NCI-H345 treated with DMSO at 0.1 percent for 48 hours (cell line): ENCODE measurements around the gene MVB12B.

Source experiments
- DNase-seq: peaks from one replicate; lab custom pipeline; 2025; ENCODE audit not compliant: unreplicated experiment; lab: John Stamatoyannopoulos, UW

The MVB12B gene

GRCh38 chr9:126383406-126384046 is 56.9 kb downstream of the MVB12B start:
- DNase-seq: no peak

GRCh38 chr9:126384926-126385325 is 58.3 kb downstream of the MVB12B start:
- DNase-seq: no peak

- no peak for DNase-seq
These were observed 59.5 kb downstream of the MVB12B start for GRCh38 chr9:126386088-126386487.

GRCh38 chr9:126386776-126387175 is 60.1 kb downstream of the MVB12B start:
- DNase-seq: no peak

- no peak for DNase-seq
These were observed 62.5 kb downstream of the MVB12B start for GRCh38 chr9:126388964-126389708.

- no peak for DNase-seq
These were observed 63.4 kb downstream of the MVB12B start for GRCh38 chr9:126389992-126390391.

GRCh38 chr9:126390923-126391322 is 64.3 kb downstream of the MVB12B start:
- no peak for DNase-seq

- no peak for DNase-seq
These were observed 65.4 kb downstream of the MVB12B start for GRCh38 chr9:126391713-126392661.

GRCh38 chr9:126392662-126393371 is 66.2 kb downstream of the MVB12B start:
- DNase-seq: no peak

GRCh38 chr9:126393876-126394275 is 67.2 kb downstream of the MVB12B start:
- DNase-seq: no peak

- DNase-seq: no peak
These were observed 68.2 kb downstream of the MVB12B start for GRCh38 chr9:126394802-126395201.

GRCh38 chr9:126395439-126396212 is 69.0 kb downstream of the MVB12B start:
- DNase-seq: no peak

GRCh38 chr9:126397056-126397455 is 70.4 kb downstream of the MVB12B start:
- DNase-seq: no peak

- DNase-seq: peak; percentile 16
These were observed 71.9 kb downstream of the MVB12B start for GRCh38 chr9:126398403-126399058.

- no peak for DNase-seq
These were observed 72.6 kb downstream of the MVB12B start for GRCh38 chr9:126399251-126399650.

- DNase-seq: no peak
These were observed 73.2 kb downstream of the MVB12B start for GRCh38 chr9:126399789-126400188.

- no peak for DNase-seq
These were observed 73.9 kb downstream of the MVB12B start for GRCh38 chr9:126400571-126400970.

- no peak for DNase-seq
These were observed 74.5 kb downstream of the MVB12B start for GRCh38 chr9:126401107-126401506.

GRCh38 chr9:126401581-126401980 is 75.0 kb downstream of the MVB12B start:
- DNase-seq: no peak

- no peak for DNase-seq
These were observed 76.8 kb downstream of the MVB12B start for GRCh38 chr9:126403397-126403796.
